Measurements from ENCODE around the gene ST3GAL4. TPM values are rescaled to one million over a fixed set of nuclear protein-coding genes. Genes with fewer than 3 reads are reported as not detected.

Gene ST3GAL4
- total RNA-seq, 1 donor from 2014 or later = 19.1 TPM

- Mint-ChIP-seq H3K4me3 (no peak overlapping the region), H3K27ac (peak overlapping the region; percentile 8), H3K9me3 (no peaks in the 10 kb centered on the region), H3K27me3 (no peaks in the 10 kb centered on the region), H3K4me1 (ENCODE audit: unreplicated experiment) (peaks cover 17% of the 10 kb centered on the region), H3K36me3 (peaks cover 18% of the 10 kb centered on the region)
- no peak for DNase-seq (ENCODE audit: extremely low spot score, unreplicated experiment)
- TF ChIP-seq CTCF (conservative IDR thresholded peaks at IDR 0.05) = peak; percentile 37
These were observed 56.5 kb downstream of the ST3GAL4 start for GRCh38 chr11:126411971-126412381.

- no peak for DNase-seq (ENCODE audit: extremely low spot score, unreplicated experiment)
- Mint-ChIP-seq H3K27ac (no peak overlapping the region), H3K9me3 (no peaks in the 10 kb centered on the region), H3K4me3 (no peak overlapping the region), H3K36me3 (peaks cover 18% of the 10 kb centered on the region), H3K27me3 (no peaks in the 10 kb centered on the region), H3K4me1 (ENCODE audit: unreplicated experiment) (peaks cover 17% of the 10 kb centered on the region)
- no peak for TF ChIP-seq CTCF (conservative IDR thresholded peaks at IDR 0.05)
These were observed 57.9 kb downstream of the ST3GAL4 start for GRCh38 chr11:126413426-126413825.

GRCh38 chr11:126413843-126414405 lies 58.4 kb downstream of the ST3GAL4 start:
- H3K36me3 Mint-ChIP-seq = peaks cover 18% of the 10 kb centered on the region
- H3K27me3 Mint-ChIP-seq = no peaks in the 10 kb centered on the region
- no peaks in the 10 kb centered on the region for H3K9me3 Mint-ChIP-seq
- no peak overlapping the region for H3K27ac Mint-ChIP-seq
- no peak overlapping the region for H3K4me3 Mint-ChIP-seq
- DNase-seq (ENCODE audit: extremely low spot score, unreplicated experiment) = no peak
- H3K4me1 Mint-ChIP-seq (ENCODE audit: unreplicated experiment) = peaks cover 16% of the 10 kb centered on the region
- no peak for TF ChIP-seq CTCF (conservative IDR thresholded peaks at IDR 0.05)

- DNase-seq (ENCODE audit: extremely low spot score, unreplicated experiment) = no peak
- Mint-ChIP-seq H3K4me3 (no peak overlapping the region), H3K4me1 (ENCODE audit: unreplicated experiment) (peaks cover 9% of the 10 kb centered on the region), H3K36me3 (peaks cover 16% of the 10 kb centered on the region), H3K27me3 (no peaks in the 10 kb centered on the region), H3K9me3 (no peaks in the 10 kb centered on the region), H3K27ac (no peak overlapping the region)
- TF ChIP-seq CTCF (conservative IDR thresholded peaks at IDR 0.05) = no peak
These were observed 59.1 kb downstream of the ST3GAL4 start for GRCh38 chr11:126414615-126415014.

GRCh38 chr11:126415128-126415527 lies 59.6 kb downstream of the ST3GAL4 start:
- peaks cover 13% of the 10 kb centered on the region for H3K4me1 Mint-ChIP-seq (ENCODE audit: unreplicated experiment)
- no peak for TF ChIP-seq CTCF (conservative IDR thresholded peaks at IDR 0.05)
- no peak for DNase-seq (ENCODE audit: extremely low spot score, unreplicated experiment)
- no peak overlapping the region for H3K27ac Mint-ChIP-seq
- no peak overlapping the region for H3K4me3 Mint-ChIP-seq
- H3K27me3 Mint-ChIP-seq = no peaks in the 10 kb centered on the region
- H3K9me3 Mint-ChIP-seq = no peaks in the 10 kb centered on the region
- H3K36me3 Mint-ChIP-seq = peaks cover 14% of the 10 kb centered on the region

Data from type B pancreatic cell (in vitro differentiated cells).